HepG2 (cell line): ENCODE results near the gene FRMD4A.

ENCODE experiments used
- AFF4 ChIP-seq: sonication (generic); formaldehyde crosslinking; IDR thresholded peaks from 2 replicates; pipeline ENCODE4 v1.4.0; 2020; ENCODE audit warnings: missing genetic modification reagents
- HOXA3 ChIP-seq: sonication (generic); formaldehyde crosslinking; IDR thresholded peaks from 2 replicates; pipeline ENCODE4 v1.5.0; 2020; ENCODE audit warnings: missing genetic modification reagents
- MXI1 ChIP-seq: IDR thresholded peaks from 3 replicates; pipeline ENCODE4 v1.6.1; 2012; ENCODE audit warnings: low read depth, low read length, inconsistent platforms, borderline replicate concordance
- NR1H2 ChIP-seq: sonication (generic); formaldehyde crosslinking; IDR thresholded peaks from 2 replicates; pipeline ENCODE4 v1.8.1; 2022; ENCODE audit warnings: low read depth, missing genetic modification reagents, borderline replicate concordance
- POGZ ChIP-seq: sonication (generic); formaldehyde crosslinking; IDR thresholded peaks from 2 replicates; pipeline ENCODE4 v1.4.0; 2020; ENCODE audit warnings: mild to moderate bottlenecking, missing genetic modification reagents
- PRPF4 ChIP-seq: fragments of 200-400 bp; formaldehyde crosslinking; IDR thresholded peaks from 2 replicates; pipeline ENCODE4 v1.6.1; 2016; ENCODE audit warnings: low read length, low read depth; ENCODE audit not compliant: poor library complexity, severe bottlenecking
- SRSF1 ChIP-seq: fragments of 200-400 bp; formaldehyde crosslinking; optimal IDR thresholded peaks from 2 replicates; pipeline ENCODE3; 2017; ENCODE audit warnings: mild to moderate bottlenecking, low read depth, low read length, moderate library complexity
- ZNF577 ChIP-seq: sonication (generic); formaldehyde crosslinking; IDR thresholded peaks from 2 replicates; pipeline ENCODE4 v1.4.0; 2020; ENCODE audit warnings: mild to moderate bottlenecking, low read depth, missing genetic modification reagents, borderline replicate concordance
- ZSCAN20 ChIP-seq: sonication (generic); formaldehyde crosslinking; IDR thresholded peaks from 2 replicates; pipeline ENCODE4 v1.4.0; 2020; ENCODE audit warnings: missing genetic modification reagents, mild to moderate bottlenecking, borderline replicate concordance
- ZSCAN22 ChIP-seq: sonication (generic); formaldehyde crosslinking; IDR thresholded peaks from 2 replicates; pipeline ENCODE4 v1.4.0; 2020; ENCODE audit warnings: mild to moderate bottlenecking, missing genetic modification reagents
- TF ChIP-seq, protein P1 (sequence below): IDR thresholded peaks from 2 replicates; pipeline ENCODE4 v1.6.1; 2012; ENCODE audit warnings: inconsistent platforms
- TF ChIP-seq, protein P2 (sequence below): sonication (generic); formaldehyde crosslinking; IDR thresholded peaks from 2 replicates; pipeline ENCODE4 v1.4.0; 2020; ENCODE audit warnings: missing genetic modification reagents

DNA sequence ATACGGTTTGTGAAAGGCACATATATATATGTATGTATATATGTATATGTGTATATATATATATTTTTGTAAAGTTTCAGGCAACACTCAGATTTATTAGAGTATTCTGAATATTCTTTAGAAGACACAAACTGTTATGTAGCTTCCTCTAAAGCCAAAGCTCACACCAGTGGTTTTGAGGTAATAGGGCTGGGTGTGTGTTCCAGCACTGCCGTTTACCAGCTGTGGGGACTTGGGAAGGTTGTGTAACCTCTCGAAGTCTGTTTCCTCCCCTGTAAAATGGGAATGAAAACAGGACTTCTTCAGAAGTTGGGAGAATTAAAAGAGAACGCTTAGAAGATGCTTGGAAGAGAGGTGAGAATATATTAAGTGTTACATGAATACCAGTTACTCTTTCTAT lies 649.2 kb downstream of the FRMD4A start:
- TF ChIP-seq SRSF1: no peak
- TF ChIP-seq, protein P1, sequence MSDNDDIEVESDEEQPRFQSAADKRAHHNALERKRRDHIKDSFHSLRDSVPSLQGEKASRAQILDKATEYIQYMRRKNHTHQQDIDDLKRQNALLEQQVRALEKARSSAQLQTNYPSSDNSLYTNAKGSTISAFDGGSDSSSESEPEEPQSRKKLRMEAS: no peak
- no peak for TF ChIP-seq ZSCAN22
- TF ChIP-seq, protein P2, sequence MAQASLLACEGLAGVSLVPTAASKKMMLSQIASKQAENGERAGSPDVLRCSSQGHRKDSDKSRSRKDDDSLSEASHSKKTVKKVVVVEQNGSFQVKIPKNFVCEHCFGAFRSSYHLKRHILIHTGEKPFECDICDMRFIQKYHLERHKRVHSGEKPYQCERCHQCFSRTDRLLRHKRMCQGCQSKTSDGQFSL: no peak
- TF ChIP-seq ZSCAN20 (CRISPR knock-in tag): no peak
- TF ChIP-seq MXI1: no peak
- TF ChIP-seq PRPF4: no peak
- TF ChIP-seq ZNF577 (CRISPR knock-in tag): no peak
- TF ChIP-seq AFF4 (CRISPR knock-in tag): no peak
- TF ChIP-seq HOXA3 (CRISPR knock-in tag): no peak
- no peak for TF ChIP-seq POGZ (CRISPR knock-in tag)
- no peak for TF ChIP-seq NR1H2 (CRISPR knock-in tag)
